SK-N-SH (cell line): ENCODE data around the gene PRKCH.

ENCODE experiments used
- CHD2 ChIP-seq: fragments of 150-350 bp; IDR thresholded peaks from 2 replicates; pipeline ENCODE4 v1.6.1; 2018; ENCODE audit warnings: low read length; ENCODE audit not compliant: partially characterized antibody
- CTCF ChIP-seq: fragments of 200-600 bp; sonication (generic); IDR thresholded peaks from 2 replicates; pipeline ENCODE4 v1.6.1; 2017; ENCODE audit warnings: antibody characterized with exemption, mild to moderate bottlenecking, moderate library complexity
- ELF1 ChIP-seq: IDR thresholded peaks from 2 replicates; pipeline ENCODE4 v1.4.0; 2012
- EP300 ChIP-seq, 2 experiments: IDR thresholded peaks; 2 replicates each; pipeline versions ENCODE4 v1.4.0 to v1.6.1; 2012; ENCODE audit warnings: borderline replicate concordance in 1 of 2, low read depth in 1 of 2, low read length in 1 of 2
- FOXJ3 ChIP-seq: sonication (generic); formaldehyde crosslinking; IDR thresholded peaks from 2 replicates; pipeline ENCODE4 v1.5.1; 2020; ENCODE audit warnings: mild to moderate bottlenecking, missing genetic modification reagents
- GABPA ChIP-seq: IDR thresholded peaks from 2 replicates; pipeline ENCODE4 v1.4.0; 2012; ENCODE audit warnings: low read depth, mild to moderate bottlenecking
- GATA2 ChIP-seq: sonication (generic); formaldehyde crosslinking; IDR thresholded peaks from 2 replicates; pipeline ENCODE4 v1.5.0; 2020; ENCODE audit warnings: mild to moderate bottlenecking, missing genetic modification reagents
- MAX ChIP-seq: IDR thresholded peaks from 2 replicates; pipeline ENCODE4 v1.4.0; 2012; ENCODE audit warnings: low read depth
- MEF2A ChIP-seq: IDR thresholded peaks from 2 replicates; pipeline ENCODE4 v1.4.0; 2012; ENCODE audit warnings: low read depth, borderline replicate concordance
- MXI1 ChIP-seq: IDR thresholded peaks from 2 replicates; pipeline ENCODE4 v1.6.1; 2012; ENCODE audit warnings: mild to moderate bottlenecking, low read depth, low read length, improper control_type of control experiment
- POLR2AphosphoS5 ChIP-seq: IDR thresholded peaks from 2 replicates; pipeline ENCODE4 v1.6.1; 2012; ENCODE audit warnings: low read depth, low read length
- REST ChIP-seq: IDR thresholded peaks from 2 replicates; pipeline ENCODE4 v1.6.1; 2012; ENCODE audit warnings: mild to moderate bottlenecking, low read depth, low read length, moderate library complexity
- TEAD4 ChIP-seq: IDR thresholded peaks from 2 replicates; pipeline ENCODE4 v1.4.0; 2012; ENCODE audit warnings: mild to moderate bottlenecking, borderline replicate concordance; ENCODE audit not compliant: insufficient read depth

GRCh38 chr14:61560323-61560722 is 238.9 kb downstream of the PRKCH start:
- TF ChIP-seq POLR2AphosphoS5: no peak
- TF ChIP-seq CTCF: no peak
- no peak for TF ChIP-seq TEAD4
- TF ChIP-seq CHD2: no peak
- no peak for TF ChIP-seq FOXJ3 (CRISPR knock-in tag)
- TF ChIP-seq EP300 (IDR thresholded peaks at IDR 0.05; ENCODE audit: borderline replicate concordance in 1 of 2, low read depth in 1 of 2, low read length in 1 of 2): no peak
- no peak for TF ChIP-seq GABPA
- no peak for TF ChIP-seq MEF2A
- no peak for TF ChIP-seq ELF1
- TF ChIP-seq MAX: no peak
- no peak for TF ChIP-seq GATA2 (CRISPR knock-in tag)
- no peak for TF ChIP-seq MXI1
- TF ChIP-seq REST: no peak
